CD14-positive monocyte (primary cell): ENCODE measurements around the gene PAK4. TPM values are rescaled to one million over a fixed set of nuclear protein-coding genes. Genes with fewer than 3 reads are reported as not detected.

Experiments
- DNase-seq, 3 donors: peaks; one replicate each; pipeline ENCODE4 v3.0.0-alpha.2; 2011 to 2022
- H2AFZ ChIP-seq: 2 replicates; pipeline ENCODE4 v1.6.0; 2012; ENCODE audit warnings: mild to moderate bottlenecking, low read depth, low read length, inconsistent platforms; ENCODE audit not compliant: insufficient read depth, poor library complexity, severe bottlenecking
- H3K27ac ChIP-seq, 2 donors: 1 replicate in 1 of 2; 2 replicates in 1 of 2; pipeline ENCODE4 v1.5.1; 2012 to 2013; ENCODE audit warnings: low read length in 2 of 2, control low read depth in 1 of 2, inconsistent platforms in 1 of 2, low read depth in 1 of 2, mild to moderate bottlenecking in 1 of 2
- H3K27me3 ChIP-seq, 2 donors: one replicate each; pipeline versions ENCODE4 v1.6.0 to v1.6.1; 2011 to 2013; ENCODE audit warnings: low read length in 2 of 2; ENCODE audit not compliant: control insufficient read depth in 2 of 2, insufficient read depth in 2 of 2
- H3K36me3 ChIP-seq, 2 donors: replicated peaks in 1 of 2; 1 replicate in 1 of 2; 2 replicates in 1 of 2; pipeline versions ENCODE4 v1.5.1 to v1.6.1; 2012 to 2013; ENCODE audit warnings: low read length in 2 of 2, control low read depth in 1 of 2, inconsistent platforms in 1 of 2, mild to moderate bottlenecking in 1 of 2; ENCODE audit not compliant: insufficient read depth in 2 of 2, control insufficient read depth in 1 of 2
- H3K4me1 ChIP-seq, 2 donors: 1 replicate in 1 of 2; 2 replicates in 1 of 2; pipeline versions ENCODE4 v1.5.1 to v1.6.1; 2012 to 2013; ENCODE audit warnings: low read length in 2 of 2, control low read depth in 1 of 2, inconsistent platforms in 1 of 2, mild to moderate bottlenecking in 1 of 2, moderate library complexity in 1 of 2; ENCODE audit not compliant: insufficient read depth in 2 of 2, control insufficient read depth in 1 of 2
- H3K4me2 ChIP-seq: replicated peaks from 2 replicates; pipeline ENCODE3; 2012; ENCODE audit warnings: low read length, moderate library complexity, mild to moderate bottlenecking; ENCODE audit not compliant: poor library complexity, severe bottlenecking; ENCODE audit errors: extremely low read depth
- H3K4me3 ChIP-seq, 3 experiments: fragments of 200-600 bp in 1 of 3; sonication (generic) in 1 of 3; replicated peaks in 1 of 3; 1 replicate in 2 of 3; 2 replicates in 1 of 3; pipeline ENCODE4 v1.5.1; 2011 to 2013; ENCODE audit warnings: low read length in 3 of 3, mild to moderate bottlenecking in 3 of 3, control low read depth in 2 of 3, low read depth in 2 of 3, inconsistent platforms in 1 of 3, moderate library complexity in 1 of 3
- H3K79me2 ChIP-seq: 2 replicates; pipeline ENCODE4 v1.6.0; 2012; ENCODE audit warnings: mild to moderate bottlenecking, control low read depth, inconsistent platforms, low read length, moderate library complexity; ENCODE audit not compliant: insufficient read depth
- H3K9ac ChIP-seq: 2 replicates; pipeline ENCODE4 v1.6.0; 2017; ENCODE audit warnings: low read length, mild to moderate bottlenecking; ENCODE audit not compliant: insufficient read depth, poor library complexity, severe bottlenecking
- H3K9me3 ChIP-seq, 2 donors: replicated peaks in 1 of 2; 1 replicate in 1 of 2; 2 replicates in 1 of 2; pipeline versions ENCODE4 v1.5.1 to v1.6.1; 2012 to 2013; ENCODE audit warnings: low read length in 2 of 2, control low read depth in 1 of 2; ENCODE audit not compliant: control insufficient read depth in 1 of 2, insufficient read depth in 1 of 2
- H4K20me1 ChIP-seq: 2 replicates; pipeline ENCODE4 v1.6.0; 2012; ENCODE audit warnings: mild to moderate bottlenecking, low read length, control low read depth, moderate library complexity; ENCODE audit not compliant: insufficient read depth
- H3K27ac Mint-ChIP-seq, 7 donors: one replicate each; pipeline ENCODE4 v1.8.0; 2020; ENCODE audit warnings: mild to moderate bottlenecking in 7 of 7, mixed read lengths in 7 of 7, moderate library complexity in 6 of 7, inconsistent platforms in 2 of 7
- H3K27me3 Mint-ChIP-seq, 3 donors: one replicate each; pipeline ENCODE4 v1.8.0; 2021 to 2022; ENCODE audit warnings: low read depth in 3 of 3, mild to moderate bottlenecking in 3 of 3, mixed read lengths in 3 of 3, moderate library complexity in 3 of 3, inconsistent platforms in 1 of 3
- H3K36me3 Mint-ChIP-seq, 2 donors: one replicate each; pipeline ENCODE4 v1.8.0; 2020; ENCODE audit warnings: mixed read lengths in 2 of 2, inconsistent platforms in 1 of 2, mild to moderate bottlenecking in 1 of 2
- H3K4me1 Mint-ChIP-seq: one replicate; pipeline ENCODE4 v1.8.0; 2020; ENCODE audit warnings: mild to moderate bottlenecking, mixed read lengths
- H3K4me3 Mint-ChIP-seq, 2 donors: one replicate each; pipeline ENCODE4 v1.8.0; 2020; ENCODE audit warnings: mild to moderate bottlenecking in 2 of 2, mixed read lengths in 2 of 2, moderate library complexity in 1 of 2
- H3K9me3 Mint-ChIP-seq, 7 donors: one replicate each; pipeline ENCODE4 v1.8.0; 2020 to 2022; ENCODE audit warnings: mixed read lengths in 7 of 7, mild to moderate bottlenecking in 6 of 7, moderate library complexity in 6 of 7, inconsistent platforms in 2 of 7
- CTCF ChIP-seq: fragments of 200-600 bp; IDR thresholded peaks from one replicate; pipeline ENCODE4 v1.8.0; 2022; ENCODE audit warnings: antibody characterized with exemption, mild to moderate bottlenecking
- WGBS: methylation state at CpG from one replicate; pipeline ENCODE4 v1.1.5; 2013; ENCODE audit warnings: missing lambda C conversion rate; ENCODE audit not compliant: insufficient coverage; 5-methylcytosine and 5-hydroxymethylcytosine counted together
- intact Hi-C, 2 donors: fragments of 100-400 bp; cut with micrococcal nuclease; formaldehyde crosslinking; loops; one replicate each; pipeline versions ENCODE4 v1.15.0 to v1.15.1; 2023
- polyA plus RNA-seq, 3 donors: library from polyadenylated mRNA; depleted of rRNA in 1 of 3; unstranded in 2 of 3; stranded (reverse) in 1 of 3; fragments of 300-500 nt in 2 of 3; fragments of >200 nt in 1 of 3; fragmentation: Illumina TruSeq in 2 of 3; gene quantifications; 1 replicate in 2 of 3; 2 replicates in 1 of 3; pipeline ENCODE4 v1.2.3, GENCODE V29; 2012 to 2021

PAK4 gene
- polyA plus RNA-seq, 3 donors: 1.3 to 11.3 (median 1.5) TPM

GRCh38 chr19:39173502-39173991 lies 48.0 kb downstream of the PAK4 start:
- peaks cover 41 to 67% of the 10 kb centered on the region in 2 donors for H3K36me3 ChIP-seq
- no peaks in the 10 kb centered on the region for H3K27me3 ChIP-seq
- Mint-ChIP-seq H3K9me3 (no peaks in the 10 kb centered on the region), H3K27ac (no peak overlapping the region), H3K4me3 (no peak overlapping the region), H3K27me3 (peaks cover 0 to 4% (median 0%) of the 10 kb centered on the region in 3 donors), H3K36me3 (peaks cover 11 to 64% of the 10 kb centered on the region in 2 donors), H3K4me1 (no peaks in the 10 kb centered on the region)
- no peaks in the 10 kb centered on the region for H3K9me3 ChIP-seq
- no peaks in the 10 kb centered on the region for H3K4me1 ChIP-seq
- DNase-seq: no peak
- H3K4me3 ChIP-seq: no peak overlapping the region
- over 99% methylated on average over 20 of the region's 25 CpGs for WGBS
- no peak overlapping the region for H3K4me2 ChIP-seq
- H3K79me2 ChIP-seq: no peaks in the 10 kb centered on the region
- intact Hi-C loops: no loop called here
- no peak for TF ChIP-seq CTCF
- H3K9ac ChIP-seq: no peak overlapping the region
- H3K27ac ChIP-seq: no peak overlapping the region
- no peaks in the 10 kb centered on the region for H4K20me1 ChIP-seq
- no peak overlapping the region for H2AFZ ChIP-seq

GRCh38 chr19:39174142-39174541 lies 48.6 kb downstream of the PAK4 start:
- intact Hi-C loops: no loop called here
- H3K36me3 Mint-ChIP-seq: peaks cover 16 to 66% of the 10 kb centered on the region in 2 donors
- no peak overlapping the region for H3K4me3 Mint-ChIP-seq
- no peaks in the 10 kb centered on the region for H3K4me1 Mint-ChIP-seq
- no peak overlapping the region for H3K9ac ChIP-seq
- H3K4me2 ChIP-seq: no peak overlapping the region
- no peak overlapping the region for H2AFZ ChIP-seq
- no peak for DNase-seq
- no peaks in the 10 kb centered on the region for H3K4me1 ChIP-seq
- peaks cover 45 to 70% of the 10 kb centered on the region in 2 donors for H3K36me3 ChIP-seq
- H3K9me3 ChIP-seq: no peaks in the 10 kb centered on the region
- H3K27me3 Mint-ChIP-seq: peaks cover 0 to 1% (median 0%) of the 10 kb centered on the region in 3 donors
- H3K4me3 ChIP-seq: no peak overlapping the region
- H3K27ac ChIP-seq: no peak overlapping the region
- H4K20me1 ChIP-seq: no peaks in the 10 kb centered on the region
- TF ChIP-seq CTCF: no peak
- no peaks in the 10 kb centered on the region for H3K9me3 Mint-ChIP-seq
- H3K79me2 ChIP-seq: no peaks in the 10 kb centered on the region
- 99% methylated on average over 13 of the region's 16 CpGs for WGBS
- no peak overlapping the region for H3K27ac Mint-ChIP-seq
- no peaks in the 10 kb centered on the region for H3K27me3 ChIP-seq
